ENCODE results near the gene IRF8.
A peak's percentile ranks its signal among the peaks of the same experiment; 100 is the strongest.
"Not testable (repeated sequence)": the region's sequence is repeated elsewhere in the genome, so short reads cannot be mapped to it uniquely, and the experiment has no call there.

IRF8 gene

DNA sequence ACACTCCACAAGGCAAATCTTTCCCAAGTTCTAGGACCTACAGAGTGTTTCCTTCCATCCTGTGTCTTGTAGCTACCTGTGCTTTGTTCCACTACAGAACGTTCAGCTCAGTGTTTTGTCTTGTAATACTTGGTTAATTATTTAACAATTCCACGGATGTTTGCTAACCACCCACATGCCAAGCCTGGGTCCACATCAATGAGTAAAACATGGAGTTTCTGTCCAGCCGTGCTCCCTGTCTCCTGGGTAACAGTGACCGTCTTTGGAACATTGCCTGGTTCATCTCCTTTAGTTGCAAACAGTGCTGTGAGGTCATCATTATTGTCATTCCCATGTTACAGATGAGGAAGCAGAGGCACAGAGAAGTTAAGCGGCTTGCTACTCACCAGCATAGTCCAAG, 41.3 kb downstream of the IRF8 start:
- Histone ChIP-seq H3K4me2 (no peak overlapping the region), H4K20me1 (no peaks in the 10 kb centered on the region), H3K4me3 (no peak overlapping the region), H3K9ac (no peak overlapping the region), H3K36me3 (no peaks in the 10 kb centered on the region), H3K27me3 (no peaks in the 10 kb centered on the region), H3K9me3 (no peaks in the 10 kb centered on the region), H3K4me1 (peaks cover 46% of the 10 kb centered on the region), H3K27ac (no peak overlapping the region)
- no peak for TF ChIP-seq Cebpa-rat (IDR thresholded peaks at IDR 0.05)

DNA sequence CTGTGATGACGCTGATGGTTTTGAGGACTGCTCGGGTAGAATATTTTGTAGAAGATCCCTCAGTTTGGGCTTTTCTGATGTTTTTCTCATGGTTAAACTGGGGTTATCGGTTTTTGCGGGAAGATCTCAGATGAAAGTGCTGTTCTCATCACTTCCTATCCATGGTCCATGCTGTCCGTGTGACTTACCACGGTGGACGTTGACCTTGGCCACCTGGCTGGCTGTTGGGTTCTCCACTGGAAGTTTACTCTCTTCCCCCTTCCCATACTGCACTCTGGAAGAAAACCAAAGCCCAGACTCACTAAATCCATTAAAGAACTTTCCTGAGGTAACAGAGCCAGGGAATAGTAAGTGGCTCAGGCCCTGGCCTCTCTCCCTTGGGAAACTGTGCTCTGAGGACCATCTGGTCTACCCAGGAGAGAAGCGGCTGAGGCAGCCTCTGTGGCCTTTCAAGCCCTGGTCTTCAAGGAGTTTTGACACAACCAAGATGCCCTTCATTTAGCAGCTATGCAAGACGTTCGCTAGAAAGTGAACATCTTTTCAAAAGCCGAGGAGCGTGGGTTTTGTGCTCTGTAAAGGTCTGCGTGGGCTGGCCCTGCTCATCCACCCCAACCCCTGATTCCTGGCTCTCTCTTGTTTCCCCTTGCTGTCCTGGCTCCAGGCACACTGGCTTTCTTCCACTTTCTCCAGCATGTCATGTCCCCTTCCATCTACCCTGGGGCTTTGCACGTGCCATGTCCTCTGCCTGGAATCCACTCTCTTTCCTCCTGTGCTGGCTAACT, 43.1 kb downstream of the IRF8 start:
- H3K9me3 ChIP-seq, result no peaks in the 10 kb centered on the region
- no peak overlapping the region for H3K27ac ChIP-seq
- peaks cover 46% of the 10 kb centered on the region for H3K4me1 ChIP-seq
- H3K4me2 ChIP-seq, result no peak overlapping the region
- TF ChIP-seq Cebpa-rat (IDR thresholded peaks at IDR 0.05), result no peak
- H3K27me3 ChIP-seq, result no peaks in the 10 kb centered on the region
- no peak overlapping the region for H3K9ac ChIP-seq
- no peaks in the 10 kb centered on the region for H4K20me1 ChIP-seq
- no peaks in the 10 kb centered on the region for H3K36me3 ChIP-seq
- H3K4me3 ChIP-seq, result no peak overlapping the region

DNA sequence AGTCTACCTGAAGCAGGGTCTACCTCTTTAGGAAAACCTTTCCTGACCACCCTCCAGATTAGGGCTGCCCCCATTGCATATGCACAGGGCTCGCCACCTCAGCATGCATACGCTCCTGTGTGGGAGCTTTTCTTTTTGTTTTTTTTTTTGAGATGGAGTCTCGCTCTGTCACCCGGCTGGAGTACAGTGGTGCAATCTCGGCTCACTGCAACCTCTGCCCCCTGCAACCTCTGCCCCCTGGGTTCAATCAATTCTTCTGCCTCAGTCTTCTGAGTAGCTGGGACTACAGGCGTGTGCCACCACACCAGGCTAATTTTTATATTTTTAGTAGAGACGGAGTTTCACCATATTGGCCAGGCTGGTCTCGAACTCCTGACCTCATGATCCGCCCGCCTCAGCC, 43.7 kb downstream of the IRF8 start:
- H3K4me1 ChIP-seq, result peaks cover 47% of the 10 kb centered on the region
- H3K27ac ChIP-seq, H3K4me3 ChIP-seq, H3K27me3 ChIP-seq, H3K4me2 ChIP-seq, H4K20me1 ChIP-seq, H3K9ac ChIP-seq, H3K36me3 ChIP-seq, H3K9me3 ChIP-seq: not testable (repeated sequence)

- H3K27ac ChIP-seq, result peak overlapping the region; percentile 77
- no peaks in the 10 kb centered on the region for H4K20me1 ChIP-seq
- TF ChIP-seq Cebpa-rat (IDR thresholded peaks at IDR 0.05), result no peak
- no peak overlapping the region for H3K4me3 ChIP-seq
- H3K4me1 ChIP-seq, result peaks cover 58% of the 10 kb centered on the region
- H3K36me3 ChIP-seq, result no peaks in the 10 kb centered on the region
- no peak overlapping the region for H3K9ac ChIP-seq
- no peaks in the 10 kb centered on the region for H3K27me3 ChIP-seq
- no peaks in the 10 kb centered on the region for H3K9me3 ChIP-seq
- H3K4me2 ChIP-seq, result peak overlapping the region; percentile 85
Measured at GRCh38 chr16:85943711-85944110, 44.7 kb downstream of the IRF8 start.

DNA sequence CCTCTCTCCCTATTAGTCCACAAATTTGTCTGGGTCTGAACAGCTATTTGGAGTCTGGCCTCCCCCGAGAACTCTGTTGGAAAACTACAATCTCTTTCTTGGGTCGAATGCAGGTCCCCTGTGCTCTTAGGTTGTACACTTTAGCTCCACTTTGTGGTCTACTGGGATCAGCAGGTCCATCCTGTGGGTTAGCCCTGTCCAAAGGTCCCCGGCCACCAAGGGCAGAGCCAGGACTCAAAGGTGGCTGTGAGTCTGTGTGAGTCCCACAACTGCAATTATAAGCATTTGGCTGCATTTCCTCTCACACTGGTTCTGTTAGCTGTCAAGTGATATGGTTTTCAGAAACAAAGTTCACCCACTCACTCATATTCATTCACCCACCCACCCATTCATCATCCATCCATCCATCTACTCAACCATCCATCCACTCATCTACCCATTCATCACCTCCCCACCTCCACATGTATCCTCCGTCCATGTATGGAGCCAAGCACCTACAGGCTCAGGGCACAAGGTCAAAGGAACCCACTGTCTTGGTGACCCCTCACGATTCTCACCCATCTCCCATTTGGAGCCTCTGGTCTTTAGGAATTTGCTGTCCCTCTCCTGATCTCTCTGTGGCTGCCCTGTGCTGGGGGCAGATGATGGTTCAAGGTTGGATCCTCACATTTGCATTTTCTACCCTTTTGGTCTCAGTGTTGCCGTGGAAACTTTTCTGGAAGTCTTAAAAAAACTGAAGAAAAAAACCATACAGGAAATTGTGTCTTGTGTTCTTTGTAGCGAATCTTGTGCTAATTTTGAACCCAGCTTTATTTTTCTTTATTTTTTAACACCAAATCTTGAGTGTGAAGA, 45.8 kb downstream of the IRF8 start:
- Histone ChIP-seq H3K4me1 (peaks cover 69% of the 10 kb centered on the region), H3K27ac (peak overlapping the region; percentile 77), H3K27me3 (no peaks in the 10 kb centered on the region), H3K4me2 (peak overlapping the region; percentile 85), H3K4me3 (peak overlapping the region; percentile 28; the same call in 1 of the 2 replicates), H3K36me3 (no peaks in the 10 kb centered on the region), H4K20me1 (no peaks in the 10 kb centered on the region), H3K9ac (peak overlapping the region; percentile 53), H3K9me3 (no peaks in the 10 kb centered on the region)
- no peak for TF ChIP-seq Cebpa-rat (IDR thresholded peaks at IDR 0.05)

GRCh38 chr16:85945424-85945751, 46.4 kb downstream of the IRF8 start:
- peak overlapping the region; percentile 28; the same call in 1 of the 2 replicates for H3K4me3 ChIP-seq
- H3K27me3 ChIP-seq, result no peaks in the 10 kb centered on the region
- H3K36me3 ChIP-seq, result no peaks in the 10 kb centered on the region
- H4K20me1 ChIP-seq, result no peaks in the 10 kb centered on the region
- peak overlapping the region; percentile 53 for H3K9ac ChIP-seq
- H3K27ac ChIP-seq, result peak overlapping the region; percentile 77
- no peak for TF ChIP-seq Cebpa-rat (IDR thresholded peaks at IDR 0.05)
- peaks cover 75% of the 10 kb centered on the region for H3K4me1 ChIP-seq
- H3K9me3 ChIP-seq, result no peaks in the 10 kb centered on the region
- peak overlapping the region; percentile 85 for H3K4me2 ChIP-seq

DNA sequence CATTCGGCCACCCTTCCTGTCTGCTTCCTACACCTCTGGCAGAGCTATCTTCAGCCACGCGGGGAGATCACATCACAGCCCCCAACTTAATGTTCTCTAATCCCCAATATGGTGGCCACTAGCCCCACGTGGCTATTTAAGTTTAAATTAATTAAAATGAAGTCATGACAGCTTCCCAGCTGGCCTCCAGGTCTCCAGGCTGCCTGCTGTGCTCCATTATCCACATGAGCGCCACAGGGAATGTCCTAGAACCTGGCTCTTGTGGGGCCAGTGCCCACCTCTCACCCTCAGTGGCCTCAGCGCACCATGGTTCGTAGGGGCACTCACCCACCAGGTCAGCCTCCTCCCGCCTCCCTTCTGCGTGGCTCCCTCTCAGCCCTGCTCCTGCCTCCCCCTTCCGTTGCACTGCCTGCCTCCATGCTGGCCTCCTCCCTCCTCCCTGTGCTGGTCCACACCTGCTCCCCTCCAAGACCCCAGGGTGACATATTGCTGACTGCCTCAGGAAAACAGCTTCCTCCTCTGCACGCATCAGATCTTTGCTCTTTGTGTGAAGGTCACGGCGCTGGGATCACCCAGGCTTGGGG, 47.7 kb downstream of the IRF8 start:
- H3K27me3 ChIP-seq, result no peaks in the 10 kb centered on the region
- peak overlapping the region; percentile 77; the same call in 1 of the 2 replicates for H3K27ac ChIP-seq

GRCh38 chr16:85947230-85948137, 48.5 kb downstream of the IRF8 start:
- Histone ChIP-seq H4K20me1 (no peaks in the 10 kb centered on the region), H3K9ac (no peak overlapping the region; the same call in 1 of the 2 replicates), H3K4me1 (peaks cover 78% of the 10 kb centered on the region), H3K27me3 (no peaks in the 10 kb centered on the region), H3K9me3 (no peaks in the 10 kb centered on the region), H3K4me3 (no peak overlapping the region), H3K4me2 (peak overlapping the region; percentile 85), H3K36me3 (no peaks in the 10 kb centered on the region), H3K27ac (peak overlapping the region; percentile 77)
- TF ChIP-seq Cebpa-rat (IDR thresholded peaks at IDR 0.05), result no peak

More for the DNA sequence above, 47.7 kb downstream of the IRF8 start:
- Histone ChIP-seq H3K4me1 (peaks cover 78% of the 10 kb centered on the region), H3K4me3 (no peak overlapping the region), H3K9me3 (no peaks in the 10 kb centered on the region), H4K20me1 (no peaks in the 10 kb centered on the region), H3K36me3 (no peaks in the 10 kb centered on the region), H3K4me2 (peak overlapping the region; percentile 85), H3K9ac (no peak overlapping the region; the same call in 1 of the 2 replicates)
- no peak for TF ChIP-seq Cebpa-rat (IDR thresholded peaks at IDR 0.05)

DNA sequence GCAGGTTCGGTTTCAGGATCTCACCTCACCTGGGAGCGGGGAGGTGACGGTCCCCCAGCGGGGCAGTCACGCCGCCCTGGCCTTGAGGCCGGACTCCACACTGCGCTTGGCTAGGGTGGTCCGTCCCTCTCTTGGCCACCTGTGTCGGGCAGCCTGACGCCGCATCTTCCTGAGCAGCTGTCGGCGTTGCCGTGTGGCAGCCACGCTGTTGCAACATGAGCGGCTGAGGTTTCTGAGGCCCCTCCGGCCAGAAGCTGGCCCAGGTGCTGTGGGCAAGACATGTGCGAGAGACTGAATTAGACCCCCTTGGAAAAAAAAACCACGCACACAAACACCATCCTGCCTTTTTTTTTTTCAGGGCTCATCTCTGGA, 49.2 kb downstream of the IRF8 start:
- H3K36me3 ChIP-seq, result no peaks in the 10 kb centered on the region
- no peak overlapping the region for H3K4me3 ChIP-seq
- H3K9ac ChIP-seq, result no peak overlapping the region; the same call in 1 of the 2 replicates
- H3K9me3 ChIP-seq, result no peaks in the 10 kb centered on the region
- no peaks in the 10 kb centered on the region for H4K20me1 ChIP-seq
- H3K27ac ChIP-seq, result peak overlapping the region; percentile 60
- H3K4me1 ChIP-seq, result peaks cover 76% of the 10 kb centered on the region
- peak; percentile 72; the same call in 1 of the 2 replicates for TF ChIP-seq Cebpa-rat (IDR thresholded peaks at IDR 0.05)
- no peaks in the 10 kb centered on the region for H3K27me3 ChIP-seq
- H3K4me2 ChIP-seq, result peak overlapping the region; percentile 85

Measured in BLaER1 (cell line).